HepG2 (cell line): ENCODE measurements around the gene DENND4C. TPM values are rescaled to one million over a fixed set of nuclear protein-coding genes. Genes with fewer than 3 reads are reported as not detected.

Experiments
- ARID2 ChIP-seq: sonication (generic); formaldehyde crosslinking; IDR thresholded peaks from 2 replicates; pipeline ENCODE4 v1.8.1; 2022; ENCODE audit warnings: mild to moderate bottlenecking, missing genetic modification reagents, borderline replicate concordance
- ATF1 ChIP-seq: IDR thresholded peaks from 2 replicates; pipeline ENCODE4 v1.6.1; 2016; ENCODE audit warnings: mild to moderate bottlenecking, control low read depth
- CENPT ChIP-seq: sonication (generic); formaldehyde crosslinking; IDR thresholded peaks from 2 replicates; pipeline ENCODE4 v1.8.0; 2022; ENCODE audit warnings: low read depth, mild to moderate bottlenecking, moderate library complexity, missing genetic modification reagents
- HDAC6 ChIP-seq: fragments of 200-600 bp; sonication (generic); IDR thresholded peaks from 2 replicates; pipeline ENCODE4 v1.7.0; 2017; ENCODE audit warnings: mild to moderate bottlenecking, antibody characterized with exemption, low read length, low read depth
- NFYB ChIP-seq: sonication (generic); formaldehyde crosslinking; IDR thresholded peaks from 2 replicates; pipeline ENCODE4 v1.4.0; 2020; ENCODE audit warnings: missing genetic modification reagents
- XBP1 ChIP-seq: sonication (generic); formaldehyde crosslinking; IDR thresholded peaks from 2 replicates; pipeline ENCODE4 v1.5.0; 2020; ENCODE audit warnings: missing genetic modification reagents
- ZNF737 ChIP-seq: sonication (generic); formaldehyde crosslinking; IDR thresholded peaks from 2 replicates; pipeline ENCODE4 v1.5.0; 2020; ENCODE audit warnings: missing genetic modification reagents, mild to moderate bottlenecking, borderline replicate concordance
- ZNF747 ChIP-seq: sonication (generic); formaldehyde crosslinking; IDR thresholded peaks from 2 replicates; pipeline ENCODE4 v1.8.1; 2023; ENCODE audit warnings: missing genetic modification reagents, mild to moderate bottlenecking, borderline replicate concordance
- ZNF788 ChIP-seq: sonication (generic); formaldehyde crosslinking; IDR thresholded peaks from 2 replicates; pipeline ENCODE4 v1.5.0; 2020; ENCODE audit warnings: mild to moderate bottlenecking, missing genetic modification reagents, borderline replicate concordance
- polyA plus RNA-seq, 8 experiments: library from polyadenylated mRNA; depleted of rRNA in 3 of 8; stranded (reverse) in 7 of 8; unstranded in 1 of 8; fragments of >200 nt; fragmentation: Illumina TruSeq in 4 of 8; extraction: Trizol in 4 of 8; gene quantifications; 2 replicates each; pipeline versions ENCODE4 v1.2.1 to v1.2.3, GENCODE V29; 2011 to 2016; ENCODE audit warnings: low read depth in 4 of 8, missing spikeins in 1 of 8, mixed read lengths in 1 of 8; ENCODE audit not compliant: insufficient read depth in 1 of 8
- total RNA-seq, 5 experiments: library from RNA; depleted of rRNA; stranded (reverse); fragments of >200 nt; fragmentation: Illumina TruSeq; extraction: Trizol; gene quantifications; 2 replicates each; pipeline ENCODE4 v1.2.3, GENCODE V29; 2016; ENCODE audit warnings: low read depth in 1 of 5
- TF ChIP-seq, protein P1 (sequence below): sonication (generic); formaldehyde crosslinking; IDR thresholded peaks from 2 replicates; pipeline ENCODE4 v1.5.0; 2020; ENCODE audit warnings: mild to moderate bottlenecking, missing genetic modification reagents
- TF ChIP-seq, protein P2 (sequence below): sonication (generic); formaldehyde crosslinking; IDR thresholded peaks from 2 replicates; pipeline ENCODE4 v1.4.0; 2020; ENCODE audit warnings: missing genetic modification reagents

Gene DENND4C
- total and polyA plus RNA-seq, 2 of the 13 experiments (the other 11 are each of a cell fraction or from before 2014, with no cell fraction given) = 19.1 to 27.2 TPM

DNA sequence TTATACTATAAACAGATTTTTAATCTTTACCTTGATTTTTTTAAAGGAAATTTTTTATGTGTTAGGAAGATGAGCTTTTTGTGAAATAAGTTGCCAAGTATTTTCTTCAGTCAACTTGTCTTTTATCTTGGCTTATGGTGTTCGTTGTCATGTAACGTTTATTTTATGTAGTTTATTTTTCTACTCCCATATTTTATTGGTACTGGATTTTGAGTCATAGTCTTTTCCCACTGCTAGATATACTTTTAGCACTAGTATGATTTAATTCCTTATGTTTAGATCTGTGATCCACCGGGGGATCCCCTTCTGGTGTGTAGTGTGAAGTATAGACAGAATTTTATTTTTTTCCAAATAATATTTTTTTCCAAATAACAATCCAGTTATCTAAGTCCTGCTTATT is 54.2 kb downstream of the DENND4C start (continued):
- TF ChIP-seq HDAC6 (no peak), NFYB (CRISPR knock-in tag) (no peak), CENPT (no peak), ZNF788 (CRISPR knock-in tag) (no peak), XBP1 (CRISPR knock-in tag) (no peak), ZNF747 (CRISPR knock-in tag) (no peak), ATF1 (CRISPR knock-in tag) (no peak), ARID2 (CRISPR knock-in tag) (no peak), ZNF737 (CRISPR knock-in tag) (no peak)
- TF ChIP-seq, protein P1, sequence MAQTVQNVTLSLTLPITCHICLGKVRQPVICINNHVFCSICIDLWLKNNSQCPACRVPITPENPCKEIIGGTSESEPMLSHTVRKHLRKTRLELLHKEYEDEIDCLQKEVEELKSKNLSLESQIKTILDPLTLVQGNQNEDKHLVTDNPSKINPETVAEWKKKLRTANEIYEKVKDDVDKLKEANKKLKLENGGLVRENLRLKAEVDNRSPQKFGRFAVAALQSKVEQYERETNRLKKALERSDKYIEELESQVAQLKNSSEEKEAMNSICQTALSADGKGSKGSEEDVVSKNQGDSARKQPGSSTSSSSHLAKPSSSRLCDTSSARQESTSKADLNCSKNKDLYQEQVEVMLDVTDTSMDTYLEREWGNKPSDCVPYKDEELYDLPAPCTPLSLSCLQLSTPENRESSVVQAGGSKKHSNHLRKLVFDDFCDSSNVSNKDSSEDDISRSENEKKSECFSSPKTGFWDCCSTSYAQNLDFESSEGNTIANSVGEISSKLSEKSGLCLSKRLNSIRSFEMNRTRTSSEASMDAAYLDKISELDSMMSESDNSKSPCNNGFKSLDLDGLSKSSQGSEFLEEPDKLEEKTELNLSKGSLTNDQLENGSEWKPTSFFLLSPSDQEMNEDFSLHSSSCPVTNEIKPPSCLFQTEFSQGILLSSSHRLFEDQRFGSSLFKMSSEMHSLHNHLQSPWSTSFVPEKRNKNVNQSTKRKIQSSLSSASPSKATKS (CRISPR knock-in tag) = no peak
- TF ChIP-seq, protein P2, sequence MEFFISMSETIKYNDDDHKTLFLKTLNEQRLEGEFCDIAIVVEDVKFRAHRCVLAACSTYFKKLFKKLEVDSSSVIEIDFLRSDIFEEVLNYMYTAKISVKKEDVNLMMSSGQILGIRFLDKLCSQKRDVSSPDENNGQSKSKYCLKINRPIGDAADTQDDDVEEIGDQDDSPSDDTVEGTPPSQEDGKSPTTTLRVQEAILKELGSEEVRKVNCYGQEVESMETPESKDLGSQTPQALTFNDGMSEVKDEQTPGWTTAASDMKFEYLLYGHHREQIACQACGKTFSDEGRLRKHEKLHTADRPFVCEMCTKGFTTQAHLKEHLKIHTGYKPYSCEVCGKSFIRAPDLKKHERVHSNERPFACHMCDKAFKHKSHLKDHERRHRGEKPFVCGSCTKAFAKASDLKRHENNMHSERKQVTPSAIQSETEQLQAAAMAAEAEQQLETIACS (CRISPR knock-in tag) = no peak
